GM12875 (cell line): ENCODE measurements around the gene SHISA6.

Experiments used
- H3K4me3 ChIP-seq: one replicate; pipeline ENCODE4 v1.5.1; 2011; ENCODE audit warnings: low read depth, low read length, control low read depth
- CTCF ChIP-seq: IDR thresholded peaks from 2 replicates; pipeline ENCODE4 v1.5.1; 2011; ENCODE audit warnings: low read depth, mild to moderate bottlenecking, control low read depth, inconsistent platforms, low read length, moderate library complexity, borderline replicate concordance; ENCODE audit not compliant: insufficient read depth

SHISA6 gene

GRCh38 chr17:11486868-11487310 is 245.9 kb downstream of the SHISA6 start:
- no peak overlapping the region for H3K4me3 ChIP-seq
- no peak for TF ChIP-seq CTCF

- TF ChIP-seq CTCF: no peak
- no peak overlapping the region for H3K4me3 ChIP-seq
Measured at GRCh38 chr17:11487469-11487868, 246.5 kb downstream of the SHISA6 start.

- H3K4me3 ChIP-seq: no peak overlapping the region
- TF ChIP-seq CTCF: no peak
Measured at GRCh38 chr17:11488407-11488806, 247.4 kb downstream of the SHISA6 start.

- no peak overlapping the region for H3K4me3 ChIP-seq
- no peak for TF ChIP-seq CTCF
Measured at GRCh38 chr17:11490171-11490755, 249.2 kb downstream of the SHISA6 start.

- H3K4me3 ChIP-seq: no peak overlapping the region
- no peak for TF ChIP-seq CTCF
Measured at GRCh38 chr17:11492511-11492910, 251.5 kb downstream of the SHISA6 start.

- TF ChIP-seq CTCF: no peak
- no peak overlapping the region for H3K4me3 ChIP-seq
Measured at GRCh38 chr17:11493936-11494335, 252.9 kb downstream of the SHISA6 start.

GRCh38 chr17:11495613-11496012 is 254.6 kb downstream of the SHISA6 start:
- no peak overlapping the region for H3K4me3 ChIP-seq
- TF ChIP-seq CTCF: no peak
